ENCODE measurements around the gene DHRS2. TPM values are rescaled to one million over a fixed set of nuclear protein-coding genes. Genes with fewer than 3 reads are reported as not detected.

Gene DHRS2
- total and polyA plus RNA-seq, 2 of the 13 experiments (the other 11 are each of a cell fraction or from before 2014, with no cell fraction given): 1,621 to 3,021 TPM

GRCh38 chr14:23639891-23640523 is 3.8 kb downstream of the DHRS2 start (continued):
- TF ChIP-seq E2F5 (CRISPR knock-in tag; conservative IDR thresholded peaks at IDR 0.05) (no peak), RELA (CRISPR knock-in tag; IDR thresholded peaks at IDR 0.05) (no peak), ZNF142 (CRISPR knock-in tag; IDR thresholded peaks at IDR 0.05) (no peak), ZSCAN22 (CRISPR knock-in tag; IDR thresholded peaks at IDR 0.05) (0 out of 2 replicates have a peak, but pooled peaks have one; percentile 3), CSRNP1 (CRISPR knock-in tag; IDR thresholded peaks at IDR 0.05) (0 out of 2 replicates have a peak, but pooled peaks have one; percentile 23), CREBL2 (CRISPR knock-in tag; IDR thresholded peaks at IDR 0.05; ENCODE audit: borderline replicate concordance) (0 out of 2 replicates have a peak, but pooled peaks have one; percentile 14), TEF (CRISPR knock-in tag; IDR thresholded peaks at IDR 0.05) (no peak), NFIB (CRISPR knock-in tag; IDR thresholded peaks at IDR 0.05; ENCODE audit: borderline replicate concordance) (no peak), ZNF251 (CRISPR knock-in tag; IDR thresholded peaks at IDR 0.05) (no peak), TFDP1 (CRISPR knock-in tag; IDR thresholded peaks at IDR 0.05; ENCODE audit: borderline replicate concordance) (no peak), ZNF552 (CRISPR knock-in tag; IDR thresholded peaks at IDR 0.05; ENCODE audit: borderline replicate concordance) (0 out of 2 replicates have a peak, but pooled peaks have one; percentile 10), TERF1 (CRISPR knock-in tag; IDR thresholded peaks at IDR 0.05) (no peak), SNAPC2 (CRISPR knock-in tag; IDR thresholded peaks at IDR 0.05) (peak; percentile 60; the same call in 1 of the 2 replicates), ZNF619 (CRISPR knock-in tag; IDR thresholded peaks at IDR 0.05) (no peak), ONECUT2 (CRISPR knock-in tag; IDR thresholded peaks at IDR 0.05) (no peak), ZNF138 (CRISPR knock-in tag; IDR thresholded peaks at IDR 0.05; ENCODE audit: low read depth) (no peak), U2AF1 (optimal IDR thresholded peaks at IDR 0.05; ENCODE audit: low read depth, low read length) (peak; percentile 80)

Data from HepG2 (cell line).